HEK293 (cell line): ENCODE measurements around the gene WDR44.

ENCODE experiments used
- CTCF ChIP-seq: fragments of 450-650 bp; formaldehyde crosslinking; IDR thresholded peaks from 2 replicates; pipeline ENCODE4 v1.5.1; 2016; ENCODE audit warnings: missing biosample characterization, missing genetic modification characterization
- KLF16 ChIP-seq: fragments of 450-650 bp; formaldehyde crosslinking; IDR thresholded peaks from 2 replicates; pipeline ENCODE4 v1.5.1; 2017; ENCODE audit warnings: missing biosample characterization, missing genetic modification characterization
- ZNF18 ChIP-seq: fragments of 450-650 bp; formaldehyde crosslinking; IDR thresholded peaks from 2 replicates; pipeline ENCODE4 v1.5.1; 2016; ENCODE audit warnings: missing biosample characterization, missing genetic modification characterization
- ZNF23 ChIP-seq: fragments of 450-650 bp; formaldehyde crosslinking; IDR thresholded peaks from 2 replicates; pipeline ENCODE4 v1.5.1; 2016; ENCODE audit warnings: missing biosample characterization, missing genetic modification characterization, borderline replicate concordance
- ZNF335 ChIP-seq: fragments of 450-650 bp; formaldehyde crosslinking; conservative IDR thresholded peaks from 2 replicates; pipeline ENCODE4 v1.5.1; 2016; ENCODE audit warnings: missing biosample characterization, missing genetic modification characterization
- ZNF354C ChIP-seq: fragments of 450-650 bp; formaldehyde crosslinking; IDR thresholded peaks from 2 replicates; pipeline ENCODE4 v1.5.1; 2016; ENCODE audit warnings: missing biosample characterization, missing genetic modification characterization, low read depth, borderline replicate concordance
- ZNF394 ChIP-seq: fragments of 450-650 bp; formaldehyde crosslinking; IDR thresholded peaks from 2 replicates; pipeline ENCODE4 v1.5.1; 2016; ENCODE audit warnings: missing biosample characterization, missing genetic modification characterization, mild to moderate bottlenecking, moderate library complexity, borderline replicate concordance
- ZNF692 ChIP-seq: fragments of 450-650 bp; formaldehyde crosslinking; IDR thresholded peaks from 2 replicates; pipeline ENCODE4 v1.5.1; 2016; ENCODE audit warnings: missing biosample characterization, missing genetic modification characterization

GRCh38 chrX:118495958-118496762, 150.3 kb downstream of the WDR44 start:
- no peak for TF ChIP-seq ZNF354C (tag by site-specific recombination)
- TF ChIP-seq CTCF = no peak
- TF ChIP-seq ZNF18 (tag by site-specific recombination) = 0 out of 2 replicates have a peak, but pooled peaks have one; percentile 31
- TF ChIP-seq ZNF23 (tag by site-specific recombination) = no peak
- TF ChIP-seq ZNF335 (tag by site-specific recombination) = peak; percentile 7
- TF ChIP-seq KLF16 (tag by site-specific recombination) = peak; percentile 39; the same call in 1 of the 2 replicates
- no peak for TF ChIP-seq ZNF692 (tag by site-specific recombination)
- no peak for TF ChIP-seq ZNF394 (tag by site-specific recombination)
